ENCODE measurements around the gene FASLG.

DNA sequence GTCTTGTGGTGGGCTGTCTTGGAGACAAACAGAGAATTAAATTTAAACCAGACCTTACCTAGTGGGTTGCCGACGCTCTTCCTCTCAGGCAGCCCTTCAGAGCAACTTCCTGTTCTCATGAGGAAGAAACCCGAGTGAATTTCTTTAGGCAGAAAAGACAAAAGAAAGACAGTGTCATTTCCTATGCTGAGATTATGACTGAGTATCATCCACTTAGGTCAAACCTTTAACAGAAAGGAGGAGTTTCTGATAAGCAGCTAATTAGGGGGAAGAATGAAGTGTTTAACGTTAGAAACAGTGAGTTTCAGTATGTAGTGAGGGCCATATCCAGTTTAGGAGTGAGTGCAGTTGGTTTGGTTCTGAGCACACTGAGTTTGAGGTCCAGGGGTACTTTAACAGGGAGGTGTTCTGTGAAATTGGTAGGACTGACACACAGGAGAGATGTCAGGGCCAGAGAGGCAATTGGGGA lies 38.7 kb downstream of the FASLG start:
- no peak for TF ChIP-seq POLR2A (IDR thresholded peaks at IDR 0.05)
- TF ChIP-seq, protein P1, sequence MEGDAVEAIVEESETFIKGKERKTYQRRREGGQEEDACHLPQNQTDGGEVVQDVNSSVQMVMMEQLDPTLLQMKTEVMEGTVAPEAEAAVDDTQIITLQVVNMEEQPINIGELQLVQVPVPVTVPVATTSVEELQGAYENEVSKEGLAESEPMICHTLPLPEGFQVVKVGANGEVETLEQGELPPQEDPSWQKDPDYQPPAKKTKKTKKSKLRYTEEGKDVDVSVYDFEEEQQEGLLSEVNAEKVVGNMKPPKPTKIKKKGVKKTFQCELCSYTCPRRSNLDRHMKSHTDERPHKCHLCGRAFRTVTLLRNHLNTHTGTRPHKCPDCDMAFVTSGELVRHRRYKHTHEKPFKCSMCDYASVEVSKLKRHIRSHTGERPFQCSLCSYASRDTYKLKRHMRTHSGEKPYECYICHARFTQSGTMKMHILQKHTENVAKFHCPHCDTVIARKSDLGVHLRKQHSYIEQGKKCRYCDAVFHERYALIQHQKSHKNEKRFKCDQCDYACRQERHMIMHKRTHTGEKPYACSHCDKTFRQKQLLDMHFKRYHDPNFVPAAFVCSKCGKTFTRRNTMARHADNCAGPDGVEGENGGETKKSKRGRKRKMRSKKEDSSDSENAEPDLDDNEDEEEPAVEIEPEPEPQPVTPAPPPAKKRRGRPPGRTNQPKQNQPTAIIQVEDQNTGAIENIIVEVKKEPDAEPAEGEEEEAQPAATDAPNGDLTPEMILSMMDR (IDR thresholded peaks at IDR 0.05): no peak
